ENCODE data around the gene CA10.

DNA sequence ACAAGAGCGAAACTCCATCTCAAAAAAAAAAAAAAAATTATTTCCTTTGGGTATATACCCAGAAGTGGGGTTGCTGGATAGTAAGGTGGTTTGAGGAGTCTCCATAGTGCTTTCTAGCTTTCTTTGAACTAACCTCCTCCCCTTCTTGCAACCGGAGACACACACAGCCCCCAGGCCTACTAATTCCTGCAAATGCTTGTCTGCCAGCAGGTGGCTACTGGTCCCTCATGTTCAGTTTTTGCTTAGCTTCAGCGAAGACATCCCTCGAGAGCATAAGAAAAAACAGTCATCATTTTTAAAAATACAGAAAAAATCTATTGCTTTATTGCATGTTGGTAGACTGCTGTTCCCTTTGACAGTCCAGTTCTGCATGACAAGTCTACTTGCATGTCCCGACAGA, 459.2 kb downstream of the CA10 start:
- TF ChIP-seq, protein P1, sequence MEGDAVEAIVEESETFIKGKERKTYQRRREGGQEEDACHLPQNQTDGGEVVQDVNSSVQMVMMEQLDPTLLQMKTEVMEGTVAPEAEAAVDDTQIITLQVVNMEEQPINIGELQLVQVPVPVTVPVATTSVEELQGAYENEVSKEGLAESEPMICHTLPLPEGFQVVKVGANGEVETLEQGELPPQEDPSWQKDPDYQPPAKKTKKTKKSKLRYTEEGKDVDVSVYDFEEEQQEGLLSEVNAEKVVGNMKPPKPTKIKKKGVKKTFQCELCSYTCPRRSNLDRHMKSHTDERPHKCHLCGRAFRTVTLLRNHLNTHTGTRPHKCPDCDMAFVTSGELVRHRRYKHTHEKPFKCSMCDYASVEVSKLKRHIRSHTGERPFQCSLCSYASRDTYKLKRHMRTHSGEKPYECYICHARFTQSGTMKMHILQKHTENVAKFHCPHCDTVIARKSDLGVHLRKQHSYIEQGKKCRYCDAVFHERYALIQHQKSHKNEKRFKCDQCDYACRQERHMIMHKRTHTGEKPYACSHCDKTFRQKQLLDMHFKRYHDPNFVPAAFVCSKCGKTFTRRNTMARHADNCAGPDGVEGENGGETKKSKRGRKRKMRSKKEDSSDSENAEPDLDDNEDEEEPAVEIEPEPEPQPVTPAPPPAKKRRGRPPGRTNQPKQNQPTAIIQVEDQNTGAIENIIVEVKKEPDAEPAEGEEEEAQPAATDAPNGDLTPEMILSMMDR (IDR thresholded peaks at IDR 0.05; ENCODE audit: low read length), result no peak
- no peak for TF ChIP-seq EZH2 (IDR thresholded peaks at IDR 0.05; ENCODE audit: borderline replicate concordance, low read length)
